Activated CD4-positive, alpha-beta T cell treated with anti-CD3 and anti-CD28 coated beads for 4 hours (primary cell): ENCODE results near the gene RAB42.
"Not testable (repeated sequence)": the region's sequence is repeated elsewhere in the genome, so short reads cannot be mapped to it uniquely, and the experiment has no call there.

Experiments used
- DNase-seq, 2 donors: peaks; one replicate each; pipeline ENCODE4 v3.0.0-alpha.2; 2020

RAB42 gene, protein sequence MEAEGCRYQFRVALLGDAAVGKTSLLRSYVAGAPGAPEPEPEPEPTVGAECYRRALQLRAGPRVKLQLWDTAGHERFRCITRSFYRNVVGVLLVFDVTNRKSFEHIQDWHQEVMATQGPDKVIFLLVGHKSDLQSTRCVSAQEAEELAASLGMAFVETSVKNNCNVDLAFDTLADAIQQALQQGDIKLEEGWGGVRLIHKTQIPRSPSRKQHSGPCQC

DNA sequence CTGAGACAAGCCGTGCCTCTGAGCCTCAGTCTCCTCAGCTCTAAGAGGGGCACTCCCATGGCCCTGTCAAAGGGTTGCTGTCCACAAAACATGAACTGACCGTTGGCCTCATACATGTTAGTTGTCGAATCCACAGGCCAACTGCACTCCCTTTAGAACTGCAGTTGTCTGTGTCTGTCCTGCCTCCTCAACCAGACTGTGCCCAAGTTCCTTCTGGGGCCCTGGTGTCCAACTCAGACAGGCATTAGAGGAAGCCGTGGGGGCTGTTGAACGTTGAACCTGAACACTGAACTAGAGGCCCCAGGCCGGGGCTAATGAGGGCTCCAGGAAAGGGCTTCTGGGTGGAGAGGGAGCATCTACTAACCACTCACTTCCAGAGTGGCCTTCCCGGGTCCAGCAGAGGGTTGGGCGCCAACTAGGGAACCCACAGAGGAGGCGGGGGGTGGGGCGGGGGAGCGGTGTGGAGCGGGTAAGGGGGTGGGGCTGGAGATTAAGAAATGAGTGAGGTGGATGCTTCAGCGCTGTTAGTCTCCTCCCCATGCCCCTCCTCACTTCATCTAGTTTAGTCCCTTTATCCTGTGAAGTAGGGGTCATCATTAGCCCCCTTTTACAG lies at the start of gene RAB42:
TSS of gene RAB42 (plus strand) at position 558 of the 613 bp plus-strand sequence. CDS start 247 bp downstream, outside the sequence.
- DNase-seq = no peak

DNA sequence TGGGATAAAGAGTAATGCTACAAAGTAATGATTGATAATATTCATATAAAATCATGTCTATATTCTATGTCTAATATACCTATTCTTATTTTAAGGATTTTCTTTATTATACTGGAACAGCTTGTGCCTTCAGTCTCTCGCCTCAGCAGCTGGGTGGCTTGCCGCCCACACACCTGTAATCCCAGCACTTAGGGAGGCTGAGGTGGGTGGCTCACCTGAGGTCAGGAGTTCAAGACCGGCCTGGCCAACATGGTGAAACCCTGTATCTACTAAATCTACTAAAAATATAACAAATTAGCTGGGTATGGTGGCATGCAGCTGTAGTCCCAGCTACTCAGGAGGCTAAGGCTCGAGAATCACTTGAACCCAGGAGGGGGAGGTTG lies 46.8 kb upstream of the RAB42 start:
- DNase-seq = no peak

DNA sequence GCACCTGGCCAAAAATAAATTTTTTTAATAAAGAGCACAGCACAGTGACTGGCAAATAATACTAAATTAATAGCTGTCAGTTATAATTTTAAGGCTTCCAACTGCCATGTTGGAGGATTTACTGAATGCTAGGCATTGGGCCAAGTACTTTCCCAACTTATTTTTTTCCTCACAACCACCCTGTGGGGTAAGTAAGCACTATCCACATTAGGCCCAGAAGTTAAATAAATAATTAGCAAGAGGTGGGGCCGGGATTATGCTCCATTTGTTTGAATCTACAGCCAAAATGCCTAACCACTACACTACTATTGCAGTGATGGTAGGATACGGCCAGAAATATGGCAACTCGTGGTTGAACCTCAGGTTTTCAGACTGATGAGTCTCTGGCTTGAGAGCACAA lies 43.7 kb upstream of the RAB42 start:
- DNase-seq = no peak

DNA sequence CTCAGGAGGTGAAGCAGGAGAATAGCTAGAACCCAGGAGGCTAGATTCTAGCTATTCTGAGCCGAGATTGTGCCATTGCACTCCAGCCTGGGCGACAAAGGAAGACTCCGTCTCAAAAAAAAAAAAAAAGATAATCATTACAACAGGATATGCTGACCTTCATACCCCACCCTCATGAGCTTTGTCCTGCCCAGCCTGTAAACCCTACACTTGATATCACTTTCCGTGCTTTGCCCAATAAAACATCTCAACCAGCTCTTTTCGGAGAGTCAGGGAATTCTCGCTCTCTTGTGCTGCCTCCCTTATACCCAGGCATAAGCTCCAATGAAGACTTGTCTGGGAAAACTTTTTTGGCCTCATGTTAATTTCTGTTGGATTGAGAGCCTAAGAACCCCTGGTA lies 40.7 kb upstream of the RAB42 start:
- no peak for DNase-seq

DNA sequence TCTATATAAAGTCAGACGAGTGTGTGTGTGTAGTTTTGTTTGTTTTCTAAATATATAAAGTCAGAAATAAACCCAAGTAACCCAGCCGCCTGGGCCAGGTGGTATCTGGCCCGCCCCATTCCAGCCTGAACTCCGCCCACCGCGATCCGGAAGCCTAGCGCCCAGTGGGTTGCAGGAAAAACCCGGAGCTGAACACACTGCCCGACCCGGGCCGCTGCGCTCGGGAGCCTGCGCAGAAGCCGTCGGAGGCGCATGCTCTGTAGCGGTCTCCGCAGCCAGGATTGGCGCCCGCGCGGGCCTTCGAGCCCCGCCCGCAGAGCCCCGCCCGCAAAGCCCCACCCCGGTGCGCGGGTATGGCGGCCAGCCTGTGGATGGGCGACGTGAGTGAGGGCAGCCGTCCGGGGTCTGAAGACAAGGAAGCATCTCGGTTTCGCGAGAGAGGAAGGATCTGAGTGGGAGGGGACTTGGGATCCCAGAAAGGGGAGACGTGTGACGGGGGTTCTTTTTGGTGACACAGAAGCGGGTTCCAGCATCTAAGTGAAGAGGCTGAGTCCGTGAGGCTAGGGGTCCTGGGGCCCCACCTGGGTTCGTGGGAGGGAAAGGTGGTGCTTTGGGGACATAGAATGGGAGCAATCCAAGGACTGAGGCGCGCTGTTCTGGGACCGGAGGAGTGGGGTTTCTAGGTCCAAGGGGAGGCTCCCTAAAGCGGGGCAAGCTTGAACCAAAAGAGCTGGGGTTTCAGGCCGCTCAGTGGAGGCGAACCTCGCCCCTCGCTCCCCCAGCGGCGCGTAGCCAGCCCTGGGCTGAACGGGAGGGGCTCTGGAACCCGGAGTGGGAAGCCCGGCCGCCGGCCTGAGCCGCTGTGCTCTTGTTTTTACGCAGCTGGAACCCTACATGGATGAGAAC lies 39.1 kb upstream of the RAB42 start, which contains the start of gene TRNAU1AP:
TSS of gene TRNAU1AP (plus strand) at position 328 of the 906 bp plus-strand sequence. CDS start at position 354, 26 bp downstream.
- peak; percentile 97 to 98 for DNase-seq

DNA sequence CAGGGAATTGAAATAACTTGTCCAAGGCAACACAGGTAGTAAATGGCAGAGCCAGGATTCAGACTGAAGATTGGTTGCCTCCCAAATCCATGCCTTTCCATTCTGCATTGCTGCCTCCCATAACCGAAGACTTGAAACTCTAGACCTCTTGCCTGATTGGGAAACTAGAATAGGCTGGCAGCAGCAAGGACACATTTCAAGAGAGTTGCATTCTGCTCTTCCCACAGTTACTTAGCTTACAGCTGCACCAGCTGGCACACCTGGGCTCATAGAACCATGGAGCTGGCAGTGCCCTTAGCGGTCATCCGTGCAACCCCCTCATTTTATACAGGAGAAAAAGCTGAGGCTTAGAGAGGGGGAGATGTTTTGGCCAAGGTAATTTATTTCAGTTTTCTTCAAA lies 31.2 kb upstream of the RAB42 start:
- no peak for DNase-seq

DNA sequence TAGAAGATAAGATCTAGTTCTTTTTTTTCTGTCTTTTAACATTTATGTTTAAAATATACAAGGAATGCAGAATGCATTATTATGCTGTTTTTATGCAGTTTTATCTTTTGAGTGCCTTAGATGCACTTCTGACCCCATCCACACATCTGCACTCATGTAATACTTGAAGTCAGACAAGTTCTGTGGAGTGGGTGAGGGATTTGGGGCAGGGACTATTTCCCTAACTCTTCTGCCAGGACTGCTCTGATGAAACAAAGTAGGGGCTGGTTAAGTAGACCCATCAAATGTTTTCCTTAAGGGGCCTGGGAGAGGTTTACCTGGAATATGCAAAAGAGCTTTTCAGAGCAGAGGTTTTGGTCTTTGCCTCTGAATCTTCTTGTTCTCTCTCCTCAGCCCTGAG lies 27.8 kb upstream of the RAB42 start:
- no peak for DNase-seq

DNA sequence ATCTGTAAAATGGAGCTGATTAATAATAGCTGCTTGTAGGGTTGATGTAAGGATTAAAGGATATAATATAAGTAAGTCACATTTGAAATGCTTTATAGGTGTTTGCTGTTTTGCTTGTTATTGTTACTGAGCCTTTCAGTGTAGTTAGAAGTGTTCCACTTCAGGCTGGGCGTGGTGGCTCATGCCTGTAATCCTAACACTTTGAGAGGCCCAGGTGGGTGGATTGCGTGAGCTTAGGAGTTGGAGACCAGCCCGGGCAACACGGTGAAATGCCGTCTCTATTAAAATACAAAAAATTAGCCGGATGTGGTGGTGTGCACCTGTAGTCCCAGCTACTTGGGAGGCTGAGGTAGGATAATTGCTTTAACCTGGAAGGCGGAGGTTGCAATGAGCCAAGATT lies 27.0 kb upstream of the RAB42 start:
- no peak for DNase-seq

DNA sequence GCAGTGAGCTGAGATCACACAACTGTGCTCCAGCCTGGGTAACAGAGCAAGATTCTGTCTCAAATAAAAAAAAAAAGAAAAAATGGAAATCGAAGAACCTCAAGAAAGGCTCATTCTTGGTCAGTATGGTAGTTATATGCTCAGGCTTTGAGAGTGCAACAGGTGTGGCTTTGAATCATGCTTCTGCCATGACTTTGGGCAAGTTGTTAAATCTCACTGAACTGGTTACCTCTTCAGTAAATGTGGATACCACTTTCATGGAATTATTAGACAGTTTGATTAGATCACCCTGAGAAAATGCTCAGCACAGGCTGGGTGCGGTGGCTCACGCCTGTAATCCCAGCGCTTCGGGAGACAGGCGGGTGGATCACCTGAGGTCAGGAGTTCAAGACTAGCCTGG lies 26.3 kb upstream of the RAB42 start:
- no peak for DNase-seq

DNA sequence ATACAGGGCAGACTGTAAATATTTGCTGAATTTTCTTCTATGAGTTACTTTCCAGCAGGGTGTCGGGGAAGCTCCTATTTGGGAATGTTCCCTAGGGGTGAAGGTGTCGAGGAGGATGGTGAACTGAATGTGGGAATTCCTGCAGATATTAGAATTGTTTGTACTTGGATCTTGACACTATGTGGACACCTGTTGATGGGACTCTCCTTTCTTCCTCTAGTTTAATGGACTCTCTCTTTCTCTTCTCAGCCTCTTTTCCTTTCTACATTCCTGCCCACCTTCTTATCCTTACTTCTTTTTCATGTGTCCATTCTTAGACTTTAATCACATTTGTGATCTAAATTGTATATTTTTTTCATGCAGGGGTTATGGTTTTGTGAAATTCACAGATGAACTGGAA lies 25.1 kb upstream of the RAB42 start:
- no peak for DNase-seq

DNA sequence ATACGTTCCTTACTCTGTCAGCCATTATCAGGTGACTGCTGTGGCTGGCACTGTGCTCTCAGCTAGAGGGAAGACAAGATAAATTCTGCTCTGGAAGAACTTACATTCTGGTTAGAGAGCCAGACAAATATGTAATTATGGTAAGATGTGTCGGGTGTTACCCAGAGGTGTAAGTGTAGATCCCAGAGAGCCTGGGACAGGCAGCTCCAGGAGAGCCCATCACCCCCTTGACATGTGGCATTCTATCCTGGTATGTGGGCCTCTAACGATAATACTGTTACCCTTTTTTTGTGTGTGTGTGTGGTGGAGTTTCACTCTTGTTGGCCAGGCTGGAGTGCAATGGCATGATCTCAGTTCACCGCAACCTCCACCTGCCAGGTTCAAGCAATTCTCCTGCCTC lies 20.2 kb upstream of the RAB42 start:
- DNase-seq = no peak

DNA sequence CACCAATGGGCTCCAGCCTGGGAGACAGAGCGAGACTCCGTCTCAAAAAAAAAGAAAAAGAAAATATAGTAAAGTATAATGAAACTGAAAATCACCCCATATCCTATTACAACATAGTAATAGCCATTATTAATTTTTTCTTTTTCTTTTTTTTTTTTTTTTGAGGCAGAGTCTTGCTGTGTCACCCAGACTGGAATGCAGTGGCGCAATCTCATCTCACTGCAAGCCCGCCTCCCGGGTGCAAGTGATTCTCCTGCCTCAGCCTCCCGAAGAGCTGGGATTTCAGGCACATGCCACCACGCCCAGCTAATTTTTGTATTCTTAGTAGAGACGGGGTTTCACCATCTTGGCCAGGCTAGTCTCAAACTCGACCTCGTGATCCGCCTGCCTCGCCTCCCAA lies 19.2 kb upstream of the RAB42 start:
- not testable (repeated sequence) for DNase-seq

DNA sequence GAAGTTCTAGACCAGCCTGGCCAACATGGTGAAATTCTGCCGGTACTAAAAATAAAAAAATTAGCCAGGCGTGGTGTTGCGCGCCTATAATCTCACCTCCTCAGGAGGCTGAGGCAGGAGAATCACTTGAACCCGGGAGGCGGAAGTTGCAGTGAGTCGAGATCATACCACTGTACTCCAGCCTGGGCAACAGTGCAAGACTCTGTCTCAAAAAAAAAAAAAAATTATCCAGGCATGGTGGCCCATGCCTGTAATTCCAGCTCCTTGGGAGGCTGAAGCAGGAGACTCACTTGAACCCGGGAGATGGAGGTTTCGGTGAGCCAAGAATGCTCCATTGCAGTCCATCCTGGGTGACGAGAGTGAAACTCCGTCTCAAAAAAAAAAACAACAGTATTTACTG lies 18.5 kb upstream of the RAB42 start:
- DNase-seq = no peak

DNA sequence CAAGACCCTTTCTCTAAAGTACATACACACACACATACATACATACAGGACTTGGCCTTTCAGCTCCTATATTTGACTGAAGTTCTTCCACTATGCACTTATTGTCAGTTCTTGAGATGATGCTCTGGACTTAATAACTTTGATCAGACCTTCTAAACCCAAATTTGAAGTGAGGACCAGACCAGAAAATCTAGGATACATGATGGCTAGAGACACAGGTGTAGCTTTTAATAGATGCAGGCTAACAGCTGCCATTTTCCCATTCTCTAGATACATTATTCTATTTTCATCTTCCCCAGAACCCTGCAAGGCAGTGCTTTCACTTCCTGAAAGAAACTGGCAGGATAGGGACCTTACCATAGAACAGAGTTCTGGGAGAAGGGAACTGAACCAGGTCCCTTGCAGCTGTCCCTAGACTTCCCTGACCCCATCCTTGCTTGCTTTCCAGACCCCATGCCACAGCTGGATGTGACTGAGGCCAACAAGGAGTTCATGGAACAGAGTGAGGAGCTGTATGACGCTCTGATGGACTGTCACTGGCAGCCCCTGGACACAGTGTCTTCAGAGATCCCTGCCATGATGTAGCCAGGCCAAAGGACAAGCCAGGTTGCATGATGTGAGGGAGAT lies 14.9 kb upstream of the RAB42 start:
- peak in 1 of 2 donors; percentile 11 for DNase-seq

DNA sequence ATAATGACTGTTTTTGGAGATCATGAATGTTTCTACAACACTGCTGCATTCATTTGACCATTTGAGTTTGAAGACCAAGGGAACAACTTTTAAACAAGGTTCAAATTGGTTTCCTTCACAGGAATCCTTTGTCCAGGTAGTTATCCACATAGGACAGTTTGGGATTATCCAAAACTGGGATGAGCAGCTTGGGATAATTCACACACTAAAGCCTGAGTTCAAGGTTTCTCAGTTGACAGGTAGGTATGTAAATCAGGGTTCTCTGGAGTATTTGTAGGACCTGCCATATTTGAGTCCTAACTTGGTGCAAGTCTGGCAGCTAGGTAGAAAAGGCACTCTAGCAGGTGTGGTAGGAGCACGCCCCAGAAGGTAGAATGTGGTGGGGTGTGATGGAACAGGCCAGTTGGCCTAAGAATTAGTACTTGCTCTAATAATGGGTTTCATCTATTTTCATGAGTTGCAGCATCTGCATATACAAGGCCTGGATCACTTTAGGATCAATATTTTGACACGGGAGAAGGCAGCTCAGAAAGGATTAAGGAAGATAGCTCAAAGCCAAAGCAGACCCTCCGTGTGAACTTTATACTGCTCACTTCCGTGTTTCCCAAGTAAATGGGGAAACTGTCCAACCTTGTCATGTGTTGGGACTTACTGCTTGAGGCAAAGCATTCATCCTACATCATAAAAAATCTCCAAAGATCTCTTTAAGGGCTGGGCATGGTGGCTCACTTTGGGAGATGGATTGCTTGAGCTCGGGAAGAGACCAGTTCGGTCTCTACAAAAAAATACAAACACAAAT lies 14.1 kb upstream of the RAB42 start:
- DNase-seq = no peak

DNA sequence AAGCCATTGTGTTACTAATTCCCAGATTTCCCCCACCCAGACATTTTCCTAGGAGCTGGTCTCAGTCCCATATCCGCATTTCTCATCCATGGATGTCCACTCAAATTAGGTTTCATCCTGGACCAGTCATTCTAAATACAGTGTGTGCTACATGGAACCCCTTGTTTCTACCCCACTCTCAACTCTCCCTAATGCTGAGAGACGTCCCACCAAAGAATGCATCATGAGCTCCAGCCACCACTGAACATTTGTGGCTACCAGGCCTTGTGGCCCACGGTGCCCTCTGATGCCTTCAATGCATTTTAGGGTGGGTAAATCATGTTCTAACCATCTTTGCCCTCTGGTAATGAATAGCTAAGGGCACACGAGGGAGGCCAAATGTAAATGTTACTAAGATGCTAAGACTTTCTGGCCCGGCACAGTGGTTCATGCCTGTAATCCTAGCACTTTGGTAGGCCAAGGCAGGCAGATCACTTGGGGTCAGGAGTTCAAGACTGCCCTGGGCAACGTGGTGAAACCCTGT lies 13.3 kb upstream of the RAB42 start:
- DNase-seq = no peak

DNA sequence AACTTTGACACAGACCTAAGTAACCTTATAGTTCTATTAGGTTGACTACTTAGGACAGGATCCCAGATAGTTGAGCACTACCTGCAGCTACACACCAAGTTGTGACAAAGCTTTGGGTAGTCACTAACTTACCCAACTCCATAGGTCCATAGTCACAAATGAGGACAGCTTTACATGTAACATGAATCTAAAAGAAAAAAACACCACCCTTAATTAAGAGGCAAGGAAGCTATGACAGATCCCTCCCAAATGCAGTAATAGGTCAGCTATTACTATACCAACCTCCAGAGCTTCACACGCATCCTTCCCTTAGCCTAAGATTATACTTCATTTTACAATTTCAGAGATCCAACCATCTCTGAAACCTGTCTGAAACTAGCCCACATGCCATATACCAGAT lies 12.7 kb upstream of the RAB42 start:
- no peak for DNase-seq

DNA sequence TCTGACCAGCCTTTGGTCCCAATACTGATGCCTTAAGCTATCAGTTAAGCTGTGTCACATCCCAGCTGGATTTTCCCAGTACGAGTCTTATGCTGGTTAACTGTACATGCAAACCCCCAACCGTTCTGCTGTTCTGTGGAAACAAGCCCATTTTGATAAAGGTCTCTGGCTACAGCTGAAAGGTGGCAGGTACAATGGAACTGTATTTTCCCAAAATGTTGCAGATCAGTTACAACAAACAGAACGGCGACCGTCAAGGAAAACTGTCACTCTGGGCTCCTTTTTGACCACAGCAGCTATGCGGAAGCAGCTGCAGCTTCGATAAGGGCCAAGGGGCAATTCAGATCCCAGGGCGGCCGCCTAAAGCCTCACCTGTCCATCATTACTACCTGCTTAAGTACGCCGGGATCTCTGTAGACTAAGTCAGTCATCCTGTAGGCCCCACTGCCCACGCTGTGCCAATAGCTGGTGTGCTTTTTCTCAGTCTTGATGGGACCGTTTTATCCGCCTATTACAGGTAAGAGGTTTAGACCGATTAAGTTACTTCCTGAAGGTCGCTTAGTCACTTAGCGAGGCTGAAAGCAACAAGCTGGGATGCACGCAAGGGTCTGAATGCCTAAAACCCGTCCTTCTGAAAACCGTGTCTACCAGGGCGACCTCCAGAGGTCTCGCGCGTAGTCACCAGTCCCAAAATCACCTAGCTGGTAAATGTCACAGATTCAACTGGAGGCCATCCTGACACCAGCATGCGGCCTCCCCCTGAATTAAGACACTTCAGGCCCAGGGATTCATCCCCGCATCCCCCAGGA lies 11.1 kb upstream of the RAB42 start:
- DNase-seq = peak; percentile 67 to 68

DNA sequence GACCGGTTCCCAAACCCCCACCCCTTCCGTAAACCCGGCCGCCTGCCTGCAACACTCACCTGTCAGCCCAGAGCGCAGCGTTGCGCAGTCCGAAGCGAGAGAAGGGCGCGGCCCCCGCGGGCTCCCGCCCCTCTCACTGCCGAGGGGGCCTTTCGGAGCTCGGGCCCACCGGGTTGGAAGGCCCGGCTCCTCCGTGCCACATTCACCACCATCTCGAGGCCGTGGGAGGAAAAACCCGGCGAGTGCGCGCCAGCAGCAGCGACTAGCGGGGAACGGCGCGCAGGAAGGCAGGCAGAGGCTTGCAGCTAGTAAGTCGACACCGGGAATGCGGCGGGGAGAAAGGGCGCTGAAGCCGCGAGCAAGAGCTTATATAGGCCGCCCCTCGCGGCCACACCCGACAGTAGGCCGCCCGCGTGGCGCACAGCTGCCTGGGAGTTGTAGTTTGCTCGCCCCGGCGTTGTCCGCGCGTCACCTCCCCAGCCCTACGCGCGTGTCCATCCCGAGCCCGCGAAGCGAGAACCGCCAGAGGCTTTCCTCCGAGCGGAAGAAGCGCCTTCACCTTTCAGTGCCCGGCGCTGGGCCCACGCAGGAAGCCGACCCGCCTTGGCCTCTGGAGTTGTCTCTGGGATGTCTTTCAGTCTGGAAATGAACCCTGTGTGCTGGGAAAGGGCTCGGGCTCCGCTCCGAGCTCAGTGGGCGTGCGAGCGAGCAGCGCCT lies 10.4 kb upstream of the RAB42 start:
- DNase-seq = peak; percentile 93 to 94

DNA sequence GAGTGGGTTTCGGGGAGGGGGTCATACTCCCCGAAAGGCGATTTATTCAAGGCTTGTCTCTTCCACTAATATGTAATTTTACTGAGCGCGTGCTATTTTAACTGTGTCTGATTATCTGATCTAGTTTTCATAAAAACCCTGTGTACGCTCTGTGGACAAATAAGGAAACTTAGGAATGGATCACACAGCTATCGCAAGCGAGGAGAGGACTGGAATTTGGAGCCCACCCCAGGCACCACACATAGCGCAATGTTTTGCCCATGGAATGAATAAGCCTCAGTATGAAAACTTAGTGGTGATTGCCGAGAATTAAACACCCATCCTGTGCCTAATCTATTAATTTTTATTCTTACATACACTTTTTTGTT lies 9.8 kb upstream of the RAB42 start:
- no peak for DNase-seq
